Lower leg skin (tissue), 3 donors: ENCODE data around the gene RB1.
"Not testable (repeated sequence)": the region's sequence is repeated elsewhere in the genome, so short reads cannot be mapped to it uniquely, and the experiment has no call there.

Experiments
- POLR2A ChIP-seq, 2 donors: fragments of 450-650 bp; IDR thresholded peaks; one replicate each; pipeline ENCODE4 v1.6.1; 2016 to 2017; ENCODE audit warnings: antibody characterized with exemption in 2 of 2, mild to moderate bottlenecking in 1 of 2, moderate library complexity in 1 of 2
- TF ChIP-seq, protein P1 (sequence below), 3 donors: fragments of 450-650 bp; IDR thresholded peaks; one replicate each; pipeline ENCODE4 v1.5.1; 2016; ENCODE audit warnings: antibody characterized with exemption in 3 of 3, mild to moderate bottlenecking in 3 of 3, moderate library complexity in 2 of 3

DNA sequence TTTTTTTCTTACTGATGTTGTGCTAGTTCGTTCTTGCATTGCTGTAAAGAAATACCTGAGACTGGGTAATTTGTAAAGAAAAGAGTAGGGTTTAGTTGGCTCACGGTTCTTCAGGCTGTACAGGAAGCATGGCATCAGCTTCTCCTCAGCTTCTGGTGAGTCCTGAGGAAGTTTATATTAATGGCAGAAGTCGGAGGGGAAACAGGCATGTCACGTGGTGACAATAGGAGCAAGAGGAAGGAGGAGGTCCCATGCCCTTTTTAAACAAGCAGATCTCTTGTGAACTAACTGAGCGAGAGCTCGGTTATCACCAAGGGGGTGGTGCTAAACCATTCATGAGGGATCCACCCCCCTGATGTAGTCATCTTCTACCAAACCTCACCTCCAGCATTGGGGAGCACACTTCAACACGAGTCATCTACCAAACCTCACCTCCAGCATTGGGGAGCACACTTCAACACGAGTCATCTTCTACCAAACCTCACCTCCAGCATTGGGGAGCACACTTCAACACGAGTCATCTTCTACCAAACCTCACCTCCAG lies 123.3 kb downstream of the RB1 start:
- TF ChIP-seq, protein P1, sequence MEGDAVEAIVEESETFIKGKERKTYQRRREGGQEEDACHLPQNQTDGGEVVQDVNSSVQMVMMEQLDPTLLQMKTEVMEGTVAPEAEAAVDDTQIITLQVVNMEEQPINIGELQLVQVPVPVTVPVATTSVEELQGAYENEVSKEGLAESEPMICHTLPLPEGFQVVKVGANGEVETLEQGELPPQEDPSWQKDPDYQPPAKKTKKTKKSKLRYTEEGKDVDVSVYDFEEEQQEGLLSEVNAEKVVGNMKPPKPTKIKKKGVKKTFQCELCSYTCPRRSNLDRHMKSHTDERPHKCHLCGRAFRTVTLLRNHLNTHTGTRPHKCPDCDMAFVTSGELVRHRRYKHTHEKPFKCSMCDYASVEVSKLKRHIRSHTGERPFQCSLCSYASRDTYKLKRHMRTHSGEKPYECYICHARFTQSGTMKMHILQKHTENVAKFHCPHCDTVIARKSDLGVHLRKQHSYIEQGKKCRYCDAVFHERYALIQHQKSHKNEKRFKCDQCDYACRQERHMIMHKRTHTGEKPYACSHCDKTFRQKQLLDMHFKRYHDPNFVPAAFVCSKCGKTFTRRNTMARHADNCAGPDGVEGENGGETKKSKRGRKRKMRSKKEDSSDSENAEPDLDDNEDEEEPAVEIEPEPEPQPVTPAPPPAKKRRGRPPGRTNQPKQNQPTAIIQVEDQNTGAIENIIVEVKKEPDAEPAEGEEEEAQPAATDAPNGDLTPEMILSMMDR (IDR thresholded peaks at IDR 0.05), result not testable (repeated sequence)
- TF ChIP-seq POLR2A (IDR thresholded peaks at IDR 0.05), result not testable (repeated sequence)
